ENCODE results near the gene TLCD4. TPM values are rescaled to one million over a fixed set of nuclear protein-coding genes. Genes with fewer than 3 reads are reported as not detected.

The TLCD4 gene
- total RNA-seq, 6 experiments from 2014 or later, result 0.17 to 0.37 (median 0.26) TPM

DNA sequence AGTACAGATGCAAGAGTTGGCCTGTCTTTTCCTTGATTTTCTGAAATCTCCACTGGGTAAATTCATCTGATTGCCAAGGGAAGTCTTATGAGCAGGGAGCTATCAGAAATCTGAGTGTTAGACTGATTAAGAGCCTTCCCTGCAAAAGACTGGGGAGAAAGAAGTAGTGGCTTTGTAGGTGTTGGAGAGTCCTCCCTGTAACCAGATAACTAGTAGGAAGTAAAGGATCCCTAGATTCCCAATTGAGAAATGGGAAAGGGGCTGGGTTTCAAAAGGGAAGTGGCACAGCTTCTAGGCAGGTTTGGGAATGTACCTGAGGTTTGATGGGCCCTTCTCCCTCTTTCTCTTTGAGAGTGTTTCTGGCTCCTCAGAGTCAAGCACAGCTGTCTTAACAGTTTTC lies 2.1 kb downstream of the TLCD4 start:
- no peaks in the 10 kb centered on the region for H3K9me3 Mint-ChIP-seq
- H3K36me3 Mint-ChIP-seq (ENCODE audit: low read depth), result no peaks in the 10 kb centered on the region
- peaks cover 5% of the 10 kb centered on the region for H3K4me1 Mint-ChIP-seq (ENCODE audit: low read depth)
- no peak overlapping the region for H3K27ac Mint-ChIP-seq
- peaks cover 38% of the 10 kb centered on the region for H3K27me3 Mint-ChIP-seq (ENCODE audit: insufficient read depth)
- TF ChIP-seq, protein P1, sequence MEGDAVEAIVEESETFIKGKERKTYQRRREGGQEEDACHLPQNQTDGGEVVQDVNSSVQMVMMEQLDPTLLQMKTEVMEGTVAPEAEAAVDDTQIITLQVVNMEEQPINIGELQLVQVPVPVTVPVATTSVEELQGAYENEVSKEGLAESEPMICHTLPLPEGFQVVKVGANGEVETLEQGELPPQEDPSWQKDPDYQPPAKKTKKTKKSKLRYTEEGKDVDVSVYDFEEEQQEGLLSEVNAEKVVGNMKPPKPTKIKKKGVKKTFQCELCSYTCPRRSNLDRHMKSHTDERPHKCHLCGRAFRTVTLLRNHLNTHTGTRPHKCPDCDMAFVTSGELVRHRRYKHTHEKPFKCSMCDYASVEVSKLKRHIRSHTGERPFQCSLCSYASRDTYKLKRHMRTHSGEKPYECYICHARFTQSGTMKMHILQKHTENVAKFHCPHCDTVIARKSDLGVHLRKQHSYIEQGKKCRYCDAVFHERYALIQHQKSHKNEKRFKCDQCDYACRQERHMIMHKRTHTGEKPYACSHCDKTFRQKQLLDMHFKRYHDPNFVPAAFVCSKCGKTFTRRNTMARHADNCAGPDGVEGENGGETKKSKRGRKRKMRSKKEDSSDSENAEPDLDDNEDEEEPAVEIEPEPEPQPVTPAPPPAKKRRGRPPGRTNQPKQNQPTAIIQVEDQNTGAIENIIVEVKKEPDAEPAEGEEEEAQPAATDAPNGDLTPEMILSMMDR (IDR thresholded peaks at IDR 0.05), result no peak
- DNase-seq, result no peak
- H3K4me3 Mint-ChIP-seq, result no peak overlapping the region

DNA sequence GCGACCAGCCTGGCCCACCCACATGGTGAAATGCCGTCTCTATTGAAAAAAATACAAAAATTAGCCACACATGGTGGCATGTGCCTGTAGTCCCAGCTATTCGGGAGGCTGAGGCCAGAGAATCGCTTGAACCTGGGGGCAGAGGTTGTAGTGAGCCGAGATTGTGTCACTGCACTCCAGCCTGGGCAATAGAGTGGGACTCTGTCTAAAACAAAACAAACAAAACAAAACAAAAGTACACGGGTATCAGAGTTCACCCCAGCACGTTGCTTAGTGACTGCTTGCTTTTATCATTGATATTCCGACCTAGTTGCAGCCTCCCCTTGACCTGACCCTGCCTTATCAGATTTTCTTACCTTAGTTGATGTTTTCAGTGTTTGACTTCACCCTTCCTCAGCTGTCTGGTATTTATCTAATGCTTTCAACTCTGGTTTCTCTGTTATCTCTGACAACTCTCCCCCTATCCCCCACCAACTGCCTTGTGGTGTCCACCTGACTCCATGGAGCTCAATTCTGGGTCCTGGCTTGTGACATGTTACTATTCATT lies 5.1 kb downstream of the TLCD4 start:
- no peak overlapping the region for H3K4me3 Mint-ChIP-seq
- H3K27me3 Mint-ChIP-seq (ENCODE audit: insufficient read depth), result peaks cover 42% of the 10 kb centered on the region
- TF ChIP-seq, protein P1 (IDR thresholded peaks at IDR 0.05), result no peak
- no peaks in the 10 kb centered on the region for H3K4me1 Mint-ChIP-seq (ENCODE audit: low read depth)
- H3K9me3 Mint-ChIP-seq, result no peaks in the 10 kb centered on the region
- no peak for DNase-seq
- no peaks in the 10 kb centered on the region for H3K36me3 Mint-ChIP-seq (ENCODE audit: low read depth)
- H3K27ac Mint-ChIP-seq, result no peak overlapping the region

DNA sequence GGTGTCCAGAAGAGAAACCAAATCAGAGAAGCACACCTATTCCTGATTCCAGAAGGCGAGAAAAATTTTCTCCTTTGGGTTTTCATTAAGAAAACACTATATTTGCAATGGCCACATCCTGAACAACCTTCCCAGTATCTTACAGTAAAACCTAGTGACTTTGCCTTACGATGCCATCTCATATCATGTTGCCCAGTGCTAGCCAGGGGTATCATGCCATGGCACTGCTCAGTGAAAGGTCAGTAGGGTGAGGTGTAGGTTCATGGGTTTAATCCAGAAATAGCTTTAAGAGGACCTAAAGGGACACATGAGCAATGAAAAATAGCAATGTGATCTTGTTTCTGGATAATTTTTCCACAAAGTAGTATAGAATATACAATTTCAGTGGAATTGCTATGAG lies 7.2 kb downstream of the TLCD4 start:
- Mint-ChIP-seq H3K27me3 (ENCODE audit: insufficient read depth) (peaks cover 28% of the 10 kb centered on the region), H3K27ac (no peak overlapping the region), H3K36me3 (ENCODE audit: low read depth) (no peaks in the 10 kb centered on the region), H3K9me3 (no peaks in the 10 kb centered on the region), H3K4me1 (ENCODE audit: low read depth) (no peaks in the 10 kb centered on the region), H3K4me3 (no peak overlapping the region)
- TF ChIP-seq, protein P1 (IDR thresholded peaks at IDR 0.05), result no peak
- no peak for DNase-seq

DNA sequence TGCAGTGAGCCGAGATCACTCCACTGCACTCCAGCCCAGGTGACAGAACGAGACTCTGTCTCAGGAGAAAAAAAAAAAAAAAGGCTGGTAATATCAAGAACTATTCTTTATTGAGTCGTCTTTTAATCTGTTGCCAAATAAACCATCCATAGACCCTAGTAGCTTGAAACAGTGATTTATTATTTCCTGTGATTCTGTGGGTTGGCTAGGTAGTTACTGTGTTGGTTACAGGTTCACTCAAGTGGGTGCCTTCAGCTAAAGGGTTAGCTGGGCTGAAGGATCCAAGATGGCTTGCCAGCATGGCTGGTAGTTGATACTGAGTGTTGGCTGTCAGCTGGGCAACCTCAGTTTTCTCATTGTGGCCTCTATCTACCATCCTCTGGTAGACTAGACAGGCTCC lies 9.2 kb downstream of the TLCD4 start:
- no peaks in the 10 kb centered on the region for H3K9me3 Mint-ChIP-seq
- no peak overlapping the region for H3K4me3 Mint-ChIP-seq
- peaks cover 19% of the 10 kb centered on the region for H3K27me3 Mint-ChIP-seq (ENCODE audit: insufficient read depth)
- H3K36me3 Mint-ChIP-seq (ENCODE audit: low read depth), result no peaks in the 10 kb centered on the region
- H3K27ac Mint-ChIP-seq, result no peak overlapping the region
- TF ChIP-seq, protein P1 (IDR thresholded peaks at IDR 0.05), result no peak
- DNase-seq, result no peak
- H3K4me1 Mint-ChIP-seq (ENCODE audit: low read depth), result no peaks in the 10 kb centered on the region

DNA sequence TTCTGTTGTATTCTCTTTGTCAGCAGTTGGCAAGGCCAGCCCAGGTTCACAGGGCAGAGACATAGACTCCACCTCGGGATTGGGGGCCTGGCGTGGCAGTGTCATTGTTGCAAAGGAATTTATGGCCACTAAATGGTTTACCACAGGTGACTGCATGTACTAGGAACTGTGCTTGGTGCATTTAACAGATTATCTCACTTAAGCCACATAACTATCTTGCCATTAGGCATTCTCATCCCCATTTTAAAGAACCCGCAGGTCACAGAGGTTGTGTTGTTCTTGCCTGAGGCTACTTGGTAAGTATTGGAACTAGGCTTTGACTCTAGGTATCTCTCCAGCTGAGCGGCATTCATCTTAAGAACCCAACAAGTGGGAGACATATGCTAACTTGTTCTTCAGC lies 9.7 kb downstream of the TLCD4 start:
- no peak overlapping the region for H3K4me3 Mint-ChIP-seq
- TF ChIP-seq, protein P1 (IDR thresholded peaks at IDR 0.05), result no peak
- no peaks in the 10 kb centered on the region for H3K9me3 Mint-ChIP-seq
- no peaks in the 10 kb centered on the region for H3K36me3 Mint-ChIP-seq (ENCODE audit: low read depth)
- no peak overlapping the region for H3K27ac Mint-ChIP-seq
- peaks cover 18% of the 10 kb centered on the region for H3K27me3 Mint-ChIP-seq (ENCODE audit: insufficient read depth)
- no peaks in the 10 kb centered on the region for H3K4me1 Mint-ChIP-seq (ENCODE audit: low read depth)
- no peak for DNase-seq

DNA sequence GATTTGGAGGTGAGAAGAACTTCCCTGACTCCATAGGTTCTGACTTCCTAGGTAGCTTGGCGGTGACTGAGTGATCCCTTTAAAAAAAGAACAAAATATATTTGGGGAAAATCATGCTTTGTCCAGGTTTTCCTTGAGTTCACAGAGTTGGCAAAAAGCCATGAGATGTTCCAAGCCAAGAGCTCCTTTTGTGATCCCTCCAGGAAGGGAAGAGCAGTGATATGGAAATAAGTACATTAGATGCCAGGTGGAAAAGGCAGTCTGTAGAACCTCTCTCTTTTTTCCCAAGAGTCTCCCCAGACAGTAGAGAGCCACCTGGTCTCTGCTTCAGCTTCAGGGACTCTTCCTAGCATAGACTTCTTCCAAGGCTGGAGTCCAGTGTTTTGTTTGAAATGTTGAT lies 10.2 kb downstream of the TLCD4 start:
- DNase-seq, result no peak
- Mint-ChIP-seq H3K9me3 (no peaks in the 10 kb centered on the region), H3K36me3 (ENCODE audit: low read depth) (no peaks in the 10 kb centered on the region), H3K27me3 (ENCODE audit: insufficient read depth) (peaks cover 15% of the 10 kb centered on the region), H3K4me1 (ENCODE audit: low read depth) (no peaks in the 10 kb centered on the region), H3K4me3 (no peak overlapping the region), H3K27ac (no peak overlapping the region)
- TF ChIP-seq, protein P1 (IDR thresholded peaks at IDR 0.05), result no peak
